Cerebellar nuclear complex (tissue), 1 donor: ENCODE results near the gene REG4.
"Not testable (repeated sequence)": the region's sequence is repeated elsewhere in the genome, so short reads cannot be mapped to it uniquely, and the experiment has no call there.

Experiments
- DNase-seq, 2 experiments: peaks; one replicate each; lab custom pipeline; 2025; lab: John Stamatoyannopoulos, UW

Gene REG4

GRCh38 chr1:119806489-119806888 lies 4.8 kb downstream of the REG4 start:
- DNase-seq = no peak

- no peak for DNase-seq
Observed at GRCh38 chr1:119805746-119806145, 5.5 kb downstream of the REG4 start.

- DNase-seq = no peak
Observed at GRCh38 chr1:119805247-119805646, 6.0 kb downstream of the REG4 start.

- no peak for DNase-seq
Observed at GRCh38 chr1:119799599-119800177, 11.6 kb downstream of the REG4 start.

DNA sequence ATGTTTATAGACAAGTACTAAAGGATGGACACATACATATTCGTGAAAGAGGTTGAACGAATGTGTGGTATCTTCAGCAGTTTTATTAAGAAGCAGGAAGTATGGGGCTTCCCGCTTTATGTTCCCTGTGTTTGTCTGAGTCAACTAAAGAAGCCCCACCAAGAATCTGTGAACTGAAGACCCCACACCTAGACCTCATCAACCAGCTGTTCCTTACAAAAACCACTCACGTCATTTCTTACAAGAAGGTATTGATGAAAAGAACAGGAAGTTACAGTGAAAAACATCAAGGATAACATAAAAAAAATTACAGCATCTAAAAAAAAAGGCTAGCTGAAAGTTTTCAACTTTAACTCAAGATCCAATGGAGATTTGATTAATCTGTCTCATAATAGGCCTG lies 12.3 kb downstream of the REG4 start:
- no peak for DNase-seq

GRCh38 chr1:119797606-119798005 lies 13.7 kb downstream of the REG4 start:
- no peak for DNase-seq

DNA sequence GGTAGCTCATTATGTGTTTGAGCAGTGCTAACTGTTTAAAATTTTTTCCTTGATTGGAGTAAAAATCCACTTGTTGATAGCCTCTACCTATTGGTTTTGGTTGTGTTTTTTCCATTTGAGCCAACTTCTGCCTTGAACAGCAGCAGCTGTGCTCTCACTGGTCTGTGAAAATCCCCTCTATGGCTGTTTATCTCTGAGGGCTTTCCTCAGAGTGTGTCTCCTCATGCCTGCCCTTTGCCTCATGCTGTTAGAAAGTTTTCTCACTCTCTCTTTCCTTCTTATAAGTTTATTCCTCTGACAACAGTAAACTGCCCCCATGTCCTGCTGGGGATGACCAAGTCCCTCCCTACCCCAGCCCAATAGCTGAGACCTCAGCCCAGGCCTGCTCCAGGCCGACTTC lies 14.1 kb downstream of the REG4 start:
- DNase-seq = no peak

- no peak for DNase-seq
Observed at GRCh38 chr1:119795261-119796200, 15.7 kb downstream of the REG4 start.

DNA sequence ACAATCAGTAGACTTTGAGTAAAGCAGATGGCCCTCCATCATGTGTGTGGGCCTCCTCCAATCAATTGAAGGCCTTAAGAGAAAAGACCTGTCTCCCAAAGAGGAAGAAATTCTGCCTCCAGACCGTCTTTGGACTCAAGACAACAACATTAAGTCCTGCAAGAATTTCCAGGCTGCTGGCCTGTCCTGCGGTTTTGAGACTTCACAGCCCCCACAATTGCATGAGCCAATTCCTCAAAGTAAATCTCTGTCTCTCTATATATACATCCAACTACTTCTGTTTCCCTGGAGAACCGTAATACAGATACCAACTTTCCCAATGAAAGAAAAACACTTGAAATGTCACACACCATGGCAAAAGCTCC lies 16.4 kb downstream of the REG4 start:
- DNase-seq = no peak

DNA sequence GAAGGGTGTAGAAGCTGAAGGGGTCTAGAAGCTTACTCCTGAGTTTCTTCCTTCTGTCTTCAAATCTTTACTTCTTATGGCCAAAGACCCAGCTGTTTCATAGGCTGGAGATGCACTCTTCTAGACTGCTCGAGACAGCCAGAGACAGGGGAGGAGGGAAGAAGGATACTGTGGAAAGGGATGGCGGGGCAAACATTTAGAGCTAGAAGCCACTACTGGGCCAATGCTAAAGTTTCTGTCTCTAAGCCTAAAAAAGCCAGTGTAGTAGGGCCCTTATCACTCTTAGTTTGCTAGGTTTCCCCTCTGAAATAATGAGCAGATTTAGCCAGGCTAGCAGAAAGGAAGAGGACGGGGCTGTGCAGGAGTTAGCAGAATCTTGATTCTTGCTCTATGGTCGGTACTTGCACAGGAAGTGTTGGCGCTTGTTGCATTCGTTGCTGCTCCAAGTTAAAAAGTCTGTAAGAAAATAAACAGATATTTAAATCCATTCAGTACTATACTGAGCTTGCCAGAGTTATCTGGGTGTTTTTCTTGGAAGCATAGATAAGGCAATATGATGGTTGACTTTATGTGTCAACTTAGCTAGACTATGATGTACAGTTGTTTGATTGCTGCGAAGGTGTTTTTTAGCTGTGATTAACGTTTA lies 16.9 kb downstream of the REG4 start:
- no peak for DNase-seq

DNA sequence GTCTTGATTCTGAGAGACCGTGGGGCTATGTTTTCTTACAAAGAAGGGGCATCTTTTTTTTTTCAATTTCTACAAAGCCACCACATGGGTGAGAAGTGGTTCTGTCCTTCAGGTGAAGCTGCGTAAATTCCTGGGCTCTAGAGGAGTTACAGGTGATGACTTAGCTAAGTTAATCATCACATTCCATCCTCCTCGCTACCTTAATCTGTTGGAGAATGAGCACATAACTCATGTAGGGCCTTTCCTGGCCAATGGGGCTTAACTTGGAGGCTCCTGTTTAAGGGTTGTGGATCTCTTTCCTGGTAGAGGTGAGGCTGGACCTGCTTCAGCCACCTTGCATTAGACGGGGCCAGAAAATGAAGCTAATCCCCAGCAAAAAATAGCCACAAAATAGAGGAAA lies 19.9 kb downstream of the REG4 start:
- no peak for DNase-seq

DNA sequence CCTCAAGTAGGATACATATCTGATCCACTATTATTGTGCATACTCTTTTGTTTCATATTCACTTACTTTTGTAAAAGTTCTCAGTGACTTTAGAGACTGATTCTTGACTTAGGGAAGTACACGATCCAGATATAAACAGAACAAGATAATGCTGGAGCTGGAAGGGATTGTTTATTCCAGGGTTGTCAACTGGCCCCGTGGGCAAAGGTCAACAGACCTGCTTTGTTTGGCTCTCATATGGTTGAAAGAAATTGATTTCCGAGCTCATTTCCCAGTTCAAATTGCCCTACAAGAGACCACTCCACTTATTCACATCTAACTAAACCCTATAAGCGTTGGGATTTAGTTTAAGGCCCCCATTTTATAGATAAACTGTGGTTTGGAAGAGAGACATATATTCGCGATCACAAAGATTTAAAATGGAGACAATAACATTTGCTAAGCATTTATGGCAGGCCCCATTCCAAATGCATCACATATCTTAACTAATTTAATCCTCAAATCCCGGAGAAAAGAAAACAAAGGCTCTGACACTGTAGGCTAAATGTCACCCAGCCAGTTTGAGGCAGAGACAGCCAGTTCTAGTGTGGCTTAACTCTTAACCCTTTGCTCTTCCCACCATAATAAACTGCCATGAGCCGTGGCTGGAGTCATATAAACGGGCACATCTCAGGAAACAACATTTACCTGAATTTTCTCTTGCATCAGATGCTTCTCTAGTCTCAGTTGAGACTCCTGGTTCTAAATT lies 20.6 kb downstream of the REG4 start:
- DNase-seq = no peak

GRCh38 chr1:119787776-119788175 lies 23.5 kb downstream of the REG4 start:
- no peak for DNase-seq

- DNase-seq = not testable (repeated sequence)
Observed at GRCh38 chr1:119786473-119787050, 24.7 kb downstream of the REG4 start.

GRCh38 chr1:119786046-119786445 lies 25.2 kb downstream of the REG4 start:
- not testable (repeated sequence) for DNase-seq

DNA sequence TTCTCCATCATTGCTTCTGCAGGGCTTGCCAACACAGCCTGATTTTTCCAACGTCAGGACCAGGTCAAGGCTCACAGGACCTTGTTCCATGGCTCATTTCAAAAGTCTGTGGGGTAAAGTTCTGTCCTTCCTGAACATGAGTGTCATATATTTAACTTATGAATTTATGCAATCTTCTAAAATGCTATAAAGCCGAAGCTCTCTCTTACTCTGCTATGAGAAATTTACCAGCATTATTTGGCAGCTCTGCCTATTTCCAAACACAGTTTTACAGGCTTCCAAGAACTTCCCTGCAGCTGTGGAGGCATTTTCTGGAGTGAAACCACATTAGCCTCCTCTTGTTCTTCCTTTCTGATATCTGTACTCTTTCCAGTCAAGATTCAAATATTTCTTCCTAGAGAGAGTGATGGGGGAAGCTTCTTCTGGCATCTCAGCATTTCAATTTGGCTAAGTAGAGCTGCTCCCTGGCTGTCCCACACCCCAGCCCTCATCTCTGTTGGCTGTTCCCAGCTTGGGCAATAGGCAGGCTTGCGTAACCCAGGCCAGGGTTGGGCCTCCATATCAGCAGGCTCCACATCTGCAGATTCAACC lies 27.0 kb downstream of the REG4 start:
- no peak for DNase-seq

GRCh38 chr1:119783354-119784185 lies 27.7 kb downstream of the REG4 start:
- no peak for DNase-seq

GRCh38 chr1:119782631-119783325 lies 28.5 kb downstream of the REG4 start:
- no peak for DNase-seq

- no peak for DNase-seq
Observed at GRCh38 chr1:119781434-119782210, 29.6 kb downstream of the REG4 start.
